ENCODE measurements around the gene ARL8B. TPM values are rescaled to one million over a fixed set of nuclear protein-coding genes. Genes with fewer than 3 reads are reported as not detected.

ARL8B gene
- polyA plus RNA-seq, 1 donor from 2014 or later: 103 TPM

- H2AFZ ChIP-seq (ENCODE audit: low read depth, low read length): no peak overlapping the region
Observed at GRCh38 chr3:5082789-5083115, 39.3 kb upstream of the ARL8B start.

GRCh38 chr3:5084224-5084623, 37.9 kb upstream of the ARL8B start:
- Histone ChIP-seq H3K79me2 (replicated peaks; ENCODE audit: insufficient read depth, low read length) (no peaks in the 10 kb centered on the region), H4K20me1 (ENCODE audit: insufficient read depth) (no peaks in the 10 kb centered on the region), H3K4me2 (ENCODE audit: low read length) (no peak overlapping the region), H3F3A (ENCODE audit: insufficient read depth, low read length, poor library complexity, severe bottlenecking) (no peaks in the 10 kb centered on the region), H2AFZ (ENCODE audit: low read depth, low read length) (no peak overlapping the region), H3K9me2 (ENCODE audit: insufficient read depth, low read length) (no peaks in the 10 kb centered on the region), H3K36me3 (ENCODE audit: insufficient read depth, low read length) (no peaks in the 10 kb centered on the region), H3K27me3 (ENCODE audit: insufficient read depth, low read depth, low read length) (no peaks in the 10 kb centered on the region), H3K9ac (ENCODE audit: low read length) (no peak overlapping the region), H3K9me3 (ENCODE audit: low read length) (no peaks in the 10 kb centered on the region), H3K4me3 (ENCODE audit: low read length) (no peak overlapping the region), H3K27ac (ENCODE audit: low read length) (no peak overlapping the region)
- TF ChIP-seq RAD21 (conservative IDR thresholded peaks at IDR 0.05): no peak
- no peak for TF ChIP-seq CTCF (IDR thresholded peaks at IDR 0.05; ENCODE audit: poor library complexity, severe bottlenecking)
- no peak for TF ChIP-seq REST (IDR thresholded peaks at IDR 0.05; ENCODE audit: borderline replicate concordance)
- TF ChIP-seq MXI1 (conservative IDR thresholded peaks at IDR 0.05; ENCODE audit: poor library complexity, severe bottlenecking): no peak
- TF ChIP-seq EZH2 (IDR thresholded peaks at IDR 0.05; ENCODE audit: borderline replicate concordance, insufficient read depth, low read length, poor library complexity, severe bottlenecking): no peak
- no peak for TF ChIP-seq POLR2AphosphoS5 (IDR thresholded peaks at IDR 0.05)
- no peak for TF ChIP-seq EP300 (conservative IDR thresholded peaks at IDR 0.05; ENCODE audit: poor library complexity, severe bottlenecking)

More at GRCh38 chr3:5082789-5083115, 39.3 kb upstream of the ARL8B start:
- no peaks in the 10 kb centered on the region for H3K9me3 ChIP-seq (ENCODE audit: low read length)
- H3F3A ChIP-seq (ENCODE audit: insufficient read depth, low read length, poor library complexity, severe bottlenecking): no peaks in the 10 kb centered on the region
- no peaks in the 10 kb centered on the region for H3K79me2 ChIP-seq (replicated peaks; ENCODE audit: insufficient read depth, low read length)
- H3K27me3 ChIP-seq (ENCODE audit: insufficient read depth, low read depth, low read length): no peaks in the 10 kb centered on the region
- TF ChIP-seq CTCF (IDR thresholded peaks at IDR 0.05; ENCODE audit: poor library complexity, severe bottlenecking) (no peak), REST (IDR thresholded peaks at IDR 0.05; ENCODE audit: borderline replicate concordance) (no peak), EZH2 (IDR thresholded peaks at IDR 0.05; ENCODE audit: borderline replicate concordance, insufficient read depth, low read length, poor library complexity, severe bottlenecking) (no peak), TAF1 (IDR thresholded peaks at IDR 0.05; ENCODE audit: low read depth) (no peak), MXI1 (conservative IDR thresholded peaks at IDR 0.05; ENCODE audit: poor library complexity, severe bottlenecking) (no peak), POLR2AphosphoS5 (IDR thresholded peaks at IDR 0.05) (no peak), RAD21 (conservative IDR thresholded peaks at IDR 0.05) (no peak), EP300 (conservative IDR thresholded peaks at IDR 0.05; ENCODE audit: poor library complexity, severe bottlenecking) (no peak), SMC3 (conservative IDR thresholded peaks at IDR 0.05; ENCODE audit: poor library complexity) (no peak)
- H3K36me3 ChIP-seq (ENCODE audit: insufficient read depth, low read length): no peaks in the 10 kb centered on the region
- no peak overlapping the region for H3K27ac ChIP-seq (ENCODE audit: low read length)
- H3K9me2 ChIP-seq (ENCODE audit: insufficient read depth, low read length): no peaks in the 10 kb centered on the region
- no peak overlapping the region for H3K9ac ChIP-seq (ENCODE audit: low read length)
- H3K4me2 ChIP-seq (ENCODE audit: low read length): no peak overlapping the region
- H3K4me3 ChIP-seq (ENCODE audit: low read length): no peak overlapping the region
- no peaks in the 10 kb centered on the region for H4K20me1 ChIP-seq (ENCODE audit: insufficient read depth)

Measured in neural cell (in vitro differentiated cells).